K562 (cell line): ENCODE data around the gene SND1. TPM values are rescaled to one million over a fixed set of nuclear protein-coding genes. Genes with fewer than 3 reads are reported as not detected.
A peak's percentile ranks its signal among the peaks of the same experiment; 100 is the strongest.

ENCODE experiments used
- ATAC-seq: fragments of 200-7000 bp; cut with Tn5 transposase; 3 replicates; pipeline ENCODE4 v1.9.1; 2020; ENCODE audit warnings: moderate library complexity
- BruUV-seq: library from RNA; stranded (reverse); fragments of 400-500 nt; replicated peaks from 2 replicates; lab custom pipeline; 2021; lab: Mats Ljungman, UMichigan
- CTCF ChIA-PET: fragments of 300-600 bp; formaldehyde crosslinking; extraction: SDS; loops from one replicate; lab custom pipeline; 2021; ENCODE audit warnings: low intra/inter-chr PET ratio; lab: Yijun Ruan, JAX
- POLR2A ChIA-PET: fragments of 300-600, 350-650 bp; sonication (Branson Sonifier 250); formaldehyde crosslinking; extraction: SDS; loops from one replicate; lab custom pipeline; 2021; ENCODE audit warnings: antibody characterized with exemption, inconsistent platforms; lab: Yijun Ruan, JAX
- DNase-seq, 4 experiments: peaks; one replicate each; pipeline versions ENCODE4 v3.0.0 to v3.0.0-alpha.2; 2011 to 2018; ENCODE audit warnings: low spot score in 3 of 4, mixed read lengths in 3 of 4; ENCODE audit errors: extremely low read depth in 1 of 4
- FAIRE-seq: peaks from 2 replicates; lab custom pipeline; 2011; peaks lifted over from hg19 to GRCh38; lab: Jason Lieb, UNC
- H2AFZ ChIP-seq: 2 replicates; pipeline ENCODE4 v1.6.0; 2011; ENCODE audit warnings: low read depth, low read length, control low read depth, inconsistent platforms
- H3K27ac ChIP-seq: fragments of 200-600 bp; 3 replicates; pipeline ENCODE4 v1.8.0; 2011; ENCODE audit warnings: low read depth, mild to moderate bottlenecking, control low read depth, inconsistent platforms, low read length, moderate library complexity, mixed read lengths; ENCODE audit errors: extremely low read depth
- H3K27me3 ChIP-seq, 2 experiments: fragments of 300-600 bp in 1 of 2; 2 replicates in 1 of 2; 3 replicates in 1 of 2; pipeline versions ENCODE4 v1.6.0 to v1.8.0; 2011; ENCODE audit warnings: inconsistent platforms in 2 of 2, low read length in 2 of 2, mild to moderate bottlenecking in 1 of 2, mixed read lengths in 1 of 2, moderate library complexity in 1 of 2; ENCODE audit not compliant: control insufficient read depth in 2 of 2, insufficient read depth in 2 of 2
- H3K36me3 ChIP-seq: fragments of 300-600 bp; 3 replicates; pipeline ENCODE4 v1.8.0; 2011; ENCODE audit warnings: mild to moderate bottlenecking, low read length, inconsistent platforms; ENCODE audit not compliant: control insufficient read depth, insufficient read depth
- H3K4me1 ChIP-seq, 2 experiments: fragments of 200-600 bp in 1 of 2; replicated peaks in 1 of 2; 2 replicates in 1 of 2; 3 replicates in 1 of 2; pipeline versions ENCODE4 v1.5.1 to v1.8.0; 2011; ENCODE audit warnings: inconsistent platforms in 2 of 2, low read length in 2 of 2, mild to moderate bottlenecking in 1 of 2, mixed read lengths in 1 of 2, moderate library complexity in 1 of 2; ENCODE audit not compliant: control insufficient read depth in 2 of 2, insufficient read depth in 2 of 2
- H3K4me2 ChIP-seq: 2 replicates; pipeline ENCODE4 v1.6.1; 2011; ENCODE audit warnings: low read length, control low read depth, inconsistent platforms, mixed read lengths; ENCODE audit not compliant: insufficient read depth
- H3K4me3 ChIP-seq: fragments of 200-600 bp; sonication (generic), shearing (Covaris generic); 2 replicates; pipeline ENCODE4 v1.5.1; 2016; ENCODE audit warnings: control low read depth, inconsistent platforms
- H3K79me2 ChIP-seq: fragments of 200-600 bp; 3 replicates; pipeline ENCODE4 v1.8.0; 2011; ENCODE audit warnings: low read length, inconsistent platforms; ENCODE audit not compliant: control insufficient read depth, insufficient read depth
- H3K9ac ChIP-seq, 2 experiments: 2 replicates each; pipeline versions ENCODE4 v1.6.0 to v1.6.1; 2011; ENCODE audit warnings: low read depth in 2 of 2, low read length in 2 of 2, control low read depth in 1 of 2, inconsistent platforms in 1 of 2, mild to moderate bottlenecking in 1 of 2, mixed read lengths in 1 of 2; ENCODE audit not compliant: insufficient read depth in 1 of 2
- H3K9me1 ChIP-seq: one replicate; pipeline ENCODE4 v1.6.0; 2011; ENCODE audit warnings: inconsistent platforms, mild to moderate bottlenecking, low read length, moderate library complexity; ENCODE audit not compliant: control insufficient read depth, insufficient read depth
- H3K9me3 ChIP-seq: replicated peaks from 2 replicates; pipeline ENCODE4 v1.5.1; 2011; ENCODE audit warnings: low read depth, low read length, inconsistent platforms; ENCODE audit not compliant: control insufficient read depth, insufficient read depth
- H4K20me1 ChIP-seq: replicated peaks from 2 replicates; pipeline ENCODE4 v1.6.1; 2011; ENCODE audit warnings: low read length, inconsistent platforms, mixed read lengths; ENCODE audit not compliant: control insufficient read depth, insufficient read depth
- GABPA ChIP-seq: fragments of 200-800 bp; sonication (Bioruptor generic); conservative IDR thresholded peaks from 2 replicates; pipeline ENCODE4 v1.6.1; 2016; ENCODE audit warnings: low read depth, missing genetic modification characterization, missing compliant biosample characterization
- NFIX ChIP-seq: fragments of 250-450 bp; sonication (Bioruptor Pico); IDR thresholded peaks from 2 replicates; pipeline ENCODE4 v1.4.0; 2020; ENCODE audit warnings: low read depth, mild to moderate bottlenecking, moderate library complexity
- NR2C1 ChIP-seq, 2 experiments: fragments of 450-650 bp; IDR thresholded peaks; 2 replicates each; pipeline ENCODE4 v1.6.1; 2017; ENCODE audit warnings: mild to moderate bottlenecking in 2 of 2, antibody characterized with exemption in 1 of 2, inconsistent platforms in 1 of 2, missing compliant biosample characterization in 1 of 2, missing genetic modification characterization in 1 of 2
- NR2F6 ChIP-seq: fragments of 450-650 bp; formaldehyde crosslinking; IDR thresholded peaks from 2 replicates; pipeline ENCODE4 v1.4.0; 2020; ENCODE audit warnings: mild to moderate bottlenecking
- POLR2A ChIP-seq: fragments of 450-650 bp; conservative IDR thresholded peaks from 2 replicates; pipeline ENCODE4 v1.6.1; 2016
- RBM22 ChIP-seq: fragments of 200-400 bp; formaldehyde crosslinking; IDR thresholded peaks from 2 replicates; pipeline ENCODE4 v1.6.1; 2018; ENCODE audit warnings: low read length, low read depth; ENCODE audit not compliant: poor library complexity, severe bottlenecking
- RFX7 ChIP-seq: fragments of 250-450 bp; sonication (Bioruptor Pico); IDR thresholded peaks from 2 replicates; pipeline ENCODE4 v1.5.1; 2021; ENCODE audit warnings: mild to moderate bottlenecking
- SMAD4 ChIP-seq: fragments of 250-450 bp; sonication (Bioruptor Pico); conservative IDR thresholded peaks from 2 replicates; pipeline ENCODE4 v1.8.0; 2021; ENCODE audit warnings: inconsistent platforms, mild to moderate bottlenecking, moderate library complexity
- TCF7L2 ChIP-seq: fragments of 150-350 bp; IDR thresholded peaks from 2 replicates; pipeline ENCODE4 v1.6.1; 2016; ENCODE audit warnings: low read depth, mild to moderate bottlenecking, low read length, moderate library complexity
- TCFL5 ChIP-seq: fragments of 250-450 bp; sonication (Bioruptor Pico); conservative IDR thresholded peaks from 2 replicates; pipeline ENCODE4 v1.6.1; 2021; ENCODE audit warnings: mild to moderate bottlenecking, moderate library complexity, matching md5 sums
- ZNF217 ChIP-seq: sonication (generic); formaldehyde crosslinking; IDR thresholded peaks from 2 replicates; pipeline ENCODE4 v1.8.0; 2022; ENCODE audit warnings: mild to moderate bottlenecking, missing genetic modification reagents
- ZNF324 ChIP-seq: fragments of 250-450 bp; sonication (Bioruptor Pico); IDR thresholded peaks from 2 replicates; pipeline ENCODE4 v1.4.0; 2020; ENCODE audit warnings: mild to moderate bottlenecking
- WGBS: fragments of 100-300 bp; shearing (Covaris generic); methylation state at CpG from one replicate; pipeline ENCODE4 v1.1.6; 2016; ENCODE audit warnings: low coverage, mixed read lengths; ENCODE audit not compliant: insufficient coverage; ENCODE audit errors: missing lambda C conversion rate; 5-methylcytosine and 5-hydroxymethylcytosine counted together
- in situ Hi-C: fragments of 300-500 bp; cut with MboI; formaldehyde crosslinking; loops from 4 replicates; pipeline ENCODE4 v1.15.0; 2018; ENCODE audit warnings: inconsistent platforms, mixed read lengths
- intact Hi-C: fragments of 100-400 bp; cut with micrococcal nuclease; formaldehyde crosslinking; loops from 2 replicates; pipeline ENCODE4 v1.14.2; 2022
- polyA plus RNA-seq, 8 experiments: library from polyadenylated mRNA; depleted of rRNA in 4 of 8; stranded (reverse) in 5 of 8; unstranded in 3 of 8; fragments of >200 nt; fragmentation: Nextera tagmentation in 2 of 8; fragmentation: Illumina TruSeq in 1 of 8; extraction: Ambion mirVana in 2 of 8; extraction: Trizol in 1 of 8; gene quantifications; 2 replicates each; pipeline versions ENCODE4 v1.2.1 to v1.2.3, GENCODE V29; 2011 to 2014; ENCODE audit warnings: inconsistent platforms in 1 of 8, missing spikeins in 1 of 8
- total RNA-seq, 7 experiments: library from RNA; depleted of rRNA in 6 of 7; stranded (reverse); fragments of >200 nt in 6 of 7; fragmentation: Illumina TruSeq in 2 of 7; extraction: Trizol in 2 of 7; gene quantifications; 2 replicates each; pipeline versions ENCODE4 v1.2.1 to v1.2.3, GENCODE V29; 2011 to 2021; ENCODE audit warnings: low replicate concordance in 1 of 7
- TF ChIP-seq, protein P1 (sequence below): fragments of 250-450 bp; sonication (Bioruptor Pico); IDR thresholded peaks from 2 replicates; pipeline ENCODE4 v1.5.0; 2022; ENCODE audit warnings: mild to moderate bottlenecking

The SND1 gene
- total and polyA plus RNA-seq, 9 of the 15 experiments (the other 6 are each of a cell fraction or from before 2014, with no cell fraction given): 46.5 to 307 (median 191) TPM

DNA sequence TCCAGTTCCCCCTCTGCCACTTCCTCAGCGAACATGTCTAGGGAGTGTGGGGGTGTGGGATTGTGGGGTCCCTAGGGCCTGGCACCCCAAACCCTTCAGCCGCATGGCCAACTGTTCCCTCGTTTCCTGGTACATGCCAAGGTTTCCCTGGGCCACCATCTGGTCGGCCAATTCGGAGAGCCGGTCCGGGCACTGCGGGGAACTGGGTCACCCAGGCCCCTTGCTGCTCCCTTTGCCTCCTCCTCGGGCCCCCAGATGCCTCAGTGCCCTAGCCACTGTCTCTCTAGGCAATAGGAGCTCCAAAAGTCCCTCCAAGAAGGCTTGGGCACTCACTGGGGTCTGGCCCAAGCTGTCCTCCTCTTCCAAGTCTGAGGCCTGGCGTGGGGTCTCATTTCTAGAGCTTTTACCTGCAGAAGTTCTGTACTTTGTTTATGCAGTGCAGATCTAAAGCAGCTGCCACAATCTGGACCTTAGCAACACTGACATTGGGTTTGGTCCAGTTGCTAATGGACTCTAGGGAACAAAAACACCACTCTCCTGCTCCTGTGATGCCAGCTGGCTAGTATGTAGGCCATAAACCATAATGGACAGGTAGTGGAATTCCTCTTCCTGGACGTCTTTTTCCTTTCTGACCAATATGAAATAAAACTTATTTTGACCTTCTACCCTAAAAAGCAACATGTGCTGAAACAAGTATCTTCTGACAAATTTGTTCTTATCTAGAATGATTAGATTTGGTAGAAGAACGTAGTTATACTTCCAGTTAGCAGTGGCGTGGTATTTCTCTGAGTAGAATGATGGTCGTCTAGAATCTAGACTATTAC lies 206.3 kb downstream of the SND1 start:
- Histone ChIP-seq H3K9ac (no peak overlapping the region), H3K4me3 (no peak overlapping the region), H3K27me3 (no peaks in the 10 kb centered on the region), H3K27ac (no peak overlapping the region), H3K9me1 (no peaks in the 10 kb centered on the region), H2AFZ (no peak overlapping the region), H3K4me2 (no peak overlapping the region), H3K9me3 (no peaks in the 10 kb centered on the region), H4K20me1 (no peaks in the 10 kb centered on the region), H3K36me3 (peaks cover 49% of the 10 kb centered on the region; the same call in 2 of the 3 replicates), H3K79me2 (peaks cover 15% of the 10 kb centered on the region; the same call in 1 of the 3 replicates), H3K4me1 (peaks cover 4 to 8% of the 10 kb centered on the region in 2 experiments; a peak in 4 of 5 replicates)
- intact Hi-C loops (no loop called here), in situ Hi-C loops (no loop called here)
- no peak for FAIRE-seq
- ATAC-seq: no peak
- POLR2A ChIA-PET: interaction anchor here (0.6 to 1.6 kb wide), 3 partner anchors 11 to 192 kb away, joined by 3 read pairs; no protein-coding TSS in a partner anchor
- WGBS: 94% methylated on average over 14 of the region's 14 CpGs
- no peak for TF ChIP-seq SMAD4 (CRISPR knock-in tag)
- TF ChIP-seq RBM22: peak; percentile 88
- DNase-seq: no peak
- CTCF ChIA-PET: no interaction called here
- BruUV-seq: no TSS peak

DNA sequence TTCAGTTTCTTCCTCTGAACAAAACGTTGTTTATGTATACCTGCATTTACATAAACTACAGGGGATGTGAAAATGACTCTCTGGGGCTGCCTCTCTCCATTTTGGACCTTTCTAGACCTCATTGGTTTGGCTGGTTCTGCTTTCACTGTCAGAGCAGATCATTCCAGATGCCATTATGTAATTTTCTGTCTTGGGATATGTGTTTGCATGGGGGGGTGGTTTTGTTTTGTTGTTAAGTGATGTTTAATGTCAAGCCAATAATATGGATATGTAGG lies 206.9 kb downstream of the SND1 start:
- Histone ChIP-seq H3K4me3 (no peak overlapping the region), H3K4me1 (peaks cover 4 to 8% of the 10 kb centered on the region in 2 experiments; a peak in 4 of 5 replicates), H2AFZ (no peak overlapping the region), H3K27me3 (no peaks in the 10 kb centered on the region), H3K9me1 (no peaks in the 10 kb centered on the region), H4K20me1 (no peaks in the 10 kb centered on the region), H3K27ac (no peak overlapping the region), H3K9ac (no peak overlapping the region), H3K36me3 (peaks cover 53% of the 10 kb centered on the region; the same call in 2 of the 3 replicates), H3K9me3 (no peaks in the 10 kb centered on the region), H3K4me2 (no peak overlapping the region), H3K79me2 (peaks cover 15% of the 10 kb centered on the region; the same call in 1 of the 3 replicates)
- CTCF ChIA-PET: no interaction called here
- intact Hi-C loops: no loop called here
- in situ Hi-C loops: no loop called here
- 50% methylated on average over 1 of the region's 1 CpG for WGBS
- BruUV-seq: no TSS peak
- DNase-seq: no peak
- POLR2A ChIA-PET: interaction anchor here (1.1 to 1.6 kb wide), 2 partner anchors 12 to 28 kb away, joined by 3 read pairs; no protein-coding TSS in a partner anchor
- TF ChIP-seq, protein P1, sequence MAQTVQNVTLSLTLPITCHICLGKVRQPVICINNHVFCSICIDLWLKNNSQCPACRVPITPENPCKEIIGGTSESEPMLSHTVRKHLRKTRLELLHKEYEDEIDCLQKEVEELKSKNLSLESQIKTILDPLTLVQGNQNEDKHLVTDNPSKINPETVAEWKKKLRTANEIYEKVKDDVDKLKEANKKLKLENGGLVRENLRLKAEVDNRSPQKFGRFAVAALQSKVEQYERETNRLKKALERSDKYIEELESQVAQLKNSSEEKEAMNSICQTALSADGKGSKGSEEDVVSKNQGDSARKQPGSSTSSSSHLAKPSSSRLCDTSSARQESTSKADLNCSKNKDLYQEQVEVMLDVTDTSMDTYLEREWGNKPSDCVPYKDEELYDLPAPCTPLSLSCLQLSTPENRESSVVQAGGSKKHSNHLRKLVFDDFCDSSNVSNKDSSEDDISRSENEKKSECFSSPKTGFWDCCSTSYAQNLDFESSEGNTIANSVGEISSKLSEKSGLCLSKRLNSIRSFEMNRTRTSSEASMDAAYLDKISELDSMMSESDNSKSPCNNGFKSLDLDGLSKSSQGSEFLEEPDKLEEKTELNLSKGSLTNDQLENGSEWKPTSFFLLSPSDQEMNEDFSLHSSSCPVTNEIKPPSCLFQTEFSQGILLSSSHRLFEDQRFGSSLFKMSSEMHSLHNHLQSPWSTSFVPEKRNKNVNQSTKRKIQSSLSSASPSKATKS (CRISPR knock-in tag): no peak
- TF ChIP-seq GABPA (tag): no peak
- TF ChIP-seq NR2F6: no peak
- TF ChIP-seq ZNF324 (CRISPR knock-in tag): no peak
- no peak for TF ChIP-seq TCF7L2
- TF ChIP-seq TCFL5 (CRISPR knock-in tag): no peak
- no peak for TF ChIP-seq ZNF217
- TF ChIP-seq NR2C1 (IDR thresholded peaks at IDR 0.05): no peak
- TF ChIP-seq NR2C1 (tag; IDR thresholded peaks at IDR 0.05): no peak
- TF ChIP-seq NFIX (CRISPR knock-in tag): no peak
- no peak for TF ChIP-seq POLR2A
- no peak for TF ChIP-seq RFX7 (CRISPR knock-in tag)
- ATAC-seq: no peak
- no peak for FAIRE-seq
